SU-DHL-6 (cell line): ENCODE data around the gene REM2.

ENCODE experiments used
- H2AFZ ChIP-seq: fragments of 200-600 bp; sonication (generic); 2 replicates; pipeline ENCODE4 v1.6.1; 2014; ENCODE audit warnings: low read depth, mild to moderate bottlenecking, moderate library complexity, mixed read lengths, antibody characterized with exemption, low read length; ENCODE audit not compliant: severe bottlenecking
- H3F3A ChIP-seq: fragments of 200-600 bp; shearing (Covaris generic); 2 replicates; pipeline ENCODE4 v1.6.0; 2016; ENCODE audit warnings: antibody characterized with exemption, mild to moderate bottlenecking; ENCODE audit not compliant: insufficient read depth
- H3K27ac ChIP-seq: fragments of 200-600 bp; sonication (generic); 2 replicates; pipeline ENCODE4 v1.5.1; 2016; ENCODE audit warnings: low read depth, mild to moderate bottlenecking, low read length, moderate library complexity, mixed read lengths
- H3K27me3 ChIP-seq: fragments of 200-600 bp; sonication (generic), shearing (Covaris generic); 2 replicates; pipeline ENCODE4 v1.6.0; 2014; ENCODE audit warnings: mild to moderate bottlenecking, low read length
- H3K36me3 ChIP-seq: fragments of 200-600 bp; sonication (generic); 2 replicates; pipeline ENCODE4 v1.6.1; 2014; ENCODE audit warnings: mild to moderate bottlenecking, low read length, mixed read lengths
- H3K4me2 ChIP-seq: fragments of 300-600, 200-600 bp; shearing (Covaris generic), sonication (generic); 2 replicates; pipeline ENCODE4 v1.6.0; 2014; ENCODE audit warnings: low read length, low read depth, mild to moderate bottlenecking; ENCODE audit not compliant: poor library complexity, severe bottlenecking
- H3K4me3 ChIP-seq: fragments of 200-600 bp; sonication (generic); 2 replicates; pipeline ENCODE4 v1.5.1; 2014; ENCODE audit warnings: antibody characterized with exemption, low read length, mild to moderate bottlenecking, mixed read lengths; ENCODE audit not compliant: insufficient read depth, poor library complexity, severe bottlenecking
- H3K79me2 ChIP-seq: fragments of 200-600 bp; sonication (generic); 2 replicates; pipeline ENCODE4 v1.6.1; 2014; ENCODE audit warnings: mild to moderate bottlenecking, low read length, moderate library complexity; ENCODE audit not compliant: insufficient read depth
- H3K9ac ChIP-seq: fragments of 200-600 bp; sonication (generic); 2 replicates; pipeline ENCODE4 v1.7.0; 2014; ENCODE audit warnings: mild to moderate bottlenecking, low read length
- H3K9me2 ChIP-seq: fragments of 200-600 bp; sonication (generic); replicated peaks from 2 replicates; pipeline ENCODE4 v1.6.1; 2014; ENCODE audit warnings: low read length; ENCODE audit not compliant: insufficient read depth
- H3K9me3 ChIP-seq: fragments of 200-600 bp; sonication (generic); 2 replicates; pipeline ENCODE4 v1.6.1; 2014; ENCODE audit warnings: low read length, mixed read lengths; ENCODE audit not compliant: insufficient read depth
- H4K20me1 ChIP-seq: fragments of 200-600 bp; sonication (generic); 2 replicates; pipeline ENCODE4 v1.6.1; 2014; ENCODE audit warnings: low read depth, mild to moderate bottlenecking, antibody characterized with exemption, low read length, moderate library complexity, mixed read lengths
- CTCF ChIP-seq: fragments of 200-600 bp; sonication (generic); IDR thresholded peaks from one replicate; pipeline ENCODE4 v1.5.1; 2017; ENCODE audit warnings: antibody characterized with exemption, mild to moderate bottlenecking, low read length, moderate library complexity; ENCODE audit not compliant: insufficient read depth, poor library complexity, severe bottlenecking
- EZH2phosphoT487 ChIP-seq: fragments of 200-600 bp; sonication (generic), shearing (Covaris generic); conservative IDR thresholded peaks from 2 replicates; pipeline ENCODE4 v1.6.1; 2018; ENCODE audit warnings: mild to moderate bottlenecking, antibody characterized with exemption, low read length, moderate library complexity, mixed read lengths

REM2 gene

DNA sequence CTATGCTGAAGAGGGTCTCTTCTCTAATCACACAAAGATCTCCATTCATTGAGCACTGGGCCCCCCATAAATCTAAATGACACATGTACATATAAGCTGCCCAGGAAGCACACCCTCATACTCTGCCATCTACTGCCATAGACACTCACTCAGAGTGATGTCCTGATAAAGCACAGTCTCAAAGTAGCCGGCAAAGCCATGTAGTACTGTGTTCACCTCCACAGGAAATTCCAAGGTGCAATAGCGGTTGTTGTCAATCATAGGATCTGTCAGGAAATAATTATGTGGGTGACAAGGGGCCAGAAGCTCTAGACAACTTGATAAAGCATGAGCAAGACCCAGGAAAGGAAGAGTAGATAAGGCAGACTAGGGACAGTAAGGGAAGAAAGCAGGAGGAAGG, 39.3 kb downstream of the REM2 start:
- H3K9me3 ChIP-seq = no peaks in the 10 kb centered on the region
- H3K27me3 ChIP-seq = no peaks in the 10 kb centered on the region
- no peak overlapping the region for H3K27ac ChIP-seq
- H3K79me2 ChIP-seq = peaks cover 13% of the 10 kb centered on the region
- no peaks in the 10 kb centered on the region for H4K20me1 ChIP-seq
- no peak for TF ChIP-seq CTCF
- TF ChIP-seq EZH2phosphoT487 = no peak
- peaks cover 10% of the 10 kb centered on the region for H3F3A ChIP-seq
- H3K9ac ChIP-seq = no peak overlapping the region
- H3K9me2 ChIP-seq = no peaks in the 10 kb centered on the region
- H3K4me3 ChIP-seq = no peak overlapping the region
- H3K36me3 ChIP-seq = peaks cover 3% of the 10 kb centered on the region; the same call in 1 of the 2 replicates
- no peak overlapping the region for H3K4me2 ChIP-seq
- no peak overlapping the region for H2AFZ ChIP-seq

DNA sequence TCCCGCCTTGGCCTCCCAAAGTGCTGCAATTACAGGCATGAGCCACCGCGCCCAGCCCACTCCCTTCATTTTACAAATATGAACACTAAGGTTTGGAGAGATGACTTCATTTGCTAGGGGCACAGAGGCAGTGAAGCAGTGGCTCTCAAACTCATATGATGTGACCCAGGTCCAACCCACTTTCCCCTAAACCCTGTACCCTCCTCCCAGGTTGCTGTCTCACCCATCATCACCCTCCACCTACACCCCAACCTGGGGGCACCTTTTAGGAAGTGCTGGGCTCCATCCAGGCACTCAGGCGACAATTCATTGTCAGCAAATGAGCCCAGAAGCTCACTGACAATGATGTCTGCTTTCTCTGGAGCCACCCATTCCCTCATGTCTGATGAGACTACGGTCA, 40.7 kb downstream of the REM2 start:
- peaks cover 3% of the 10 kb centered on the region; the same call in 1 of the 2 replicates for H3K36me3 ChIP-seq
- peaks cover 10% of the 10 kb centered on the region for H3K79me2 ChIP-seq
- TF ChIP-seq CTCF (no peak), EZH2phosphoT487 (no peak)
- H3F3A ChIP-seq = peaks cover 10% of the 10 kb centered on the region
- no peaks in the 10 kb centered on the region for H3K27me3 ChIP-seq
- H3K9me3 ChIP-seq = no peaks in the 10 kb centered on the region
- H3K4me2 ChIP-seq = no peak overlapping the region
- H4K20me1 ChIP-seq = no peaks in the 10 kb centered on the region
- H3K9ac ChIP-seq = no peak overlapping the region
- no peak overlapping the region for H2AFZ ChIP-seq
- no peaks in the 10 kb centered on the region for H3K9me2 ChIP-seq
- H3K4me3 ChIP-seq = no peak overlapping the region
- no peak overlapping the region for H3K27ac ChIP-seq

GRCh38 chr14:22925513-22925912, 42.5 kb downstream of the REM2 start:
- Histone ChIP-seq H3K27me3 (no peaks in the 10 kb centered on the region), H3K9ac (no peak overlapping the region), H3F3A (peaks cover 8% of the 10 kb centered on the region; the same call in 1 of the 2 replicates), H3K27ac (no peak overlapping the region), H3K9me2 (no peaks in the 10 kb centered on the region), H3K9me3 (no peaks in the 10 kb centered on the region), H3K36me3 (peaks cover 3% of the 10 kb centered on the region; the same call in 1 of the 2 replicates), H3K4me2 (no peak overlapping the region), H2AFZ (no peak overlapping the region), H4K20me1 (no peaks in the 10 kb centered on the region), H3K79me2 (peaks cover 14% of the 10 kb centered on the region), H3K4me3 (no peak overlapping the region)
- no peak for TF ChIP-seq CTCF
- TF ChIP-seq EZH2phosphoT487 = no peak
